Suppressor macrophage treated with lipopolysaccharide for 4 hours (primary cell): ENCODE results near the gene C1GALT1C1.
A peak's percentile ranks its signal among the peaks of the same experiment; 100 is the strongest.
"Not testable (repeated sequence)": the region's sequence is repeated elsewhere in the genome, so short reads cannot be mapped to it uniquely, and the experiment has no call there.

Experiments used
- DNase-seq: peaks from one replicate; pipeline ENCODE4 v3.0.0-alpha.2; 2020

Gene C1GALT1C1

GRCh38 chrX:120629667-120630537 lies at the start of gene C1GALT1C1:
Gene C1GALT1C1, minus strand, starts transcription at chrX:120630054. Its CDS starts 2,888 bp downstream, at chrX:120627166.
- peak; percentile 93 for DNase-seq

GRCh38 chrX:120677004-120677652 lies 47.3 kb upstream of the C1GALT1C1 start:
- peak; percentile 25 for DNase-seq

- no peak for DNase-seq
Measured at GRCh38 chrX:120672841-120673530, 43.1 kb upstream of the C1GALT1C1 start.

GRCh38 chrX:120672389-120672788 lies 42.5 kb upstream of the C1GALT1C1 start:
- DNase-seq = peak; percentile 5

- no peak for DNase-seq
Measured at GRCh38 chrX:120671963-120672362, 42.1 kb upstream of the C1GALT1C1 start.

DNA sequence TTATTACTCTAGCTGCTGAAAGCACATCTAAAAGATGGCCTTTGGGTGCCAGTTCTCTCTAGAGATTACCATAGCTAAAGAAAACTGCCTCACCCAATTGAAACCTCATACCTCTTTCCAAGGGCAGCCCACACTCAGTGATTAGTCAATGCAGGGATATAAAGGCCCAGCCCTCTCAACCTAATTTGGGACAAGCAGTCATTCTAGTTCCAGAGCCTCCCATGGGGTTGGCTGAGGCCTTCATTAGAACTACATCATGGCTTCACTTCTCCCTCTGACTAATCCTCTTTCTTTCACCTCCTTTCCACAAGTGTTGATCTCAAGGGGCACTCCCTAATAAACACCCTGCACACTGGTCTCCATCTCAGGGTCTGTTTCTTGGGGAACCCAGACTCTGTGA lies 38.5 kb upstream of the C1GALT1C1 start:
- no peak for DNase-seq

GRCh38 chrX:120664535-120664934 lies 34.7 kb upstream of the C1GALT1C1 start:
- DNase-seq = not testable (repeated sequence)

GRCh38 chrX:120664081-120664480 lies 34.2 kb upstream of the C1GALT1C1 start:
- DNase-seq = peak; percentile 40

- DNase-seq = no peak
Measured at GRCh38 chrX:120662662-120663061, 32.8 kb upstream of the C1GALT1C1 start.

- no peak for DNase-seq
Measured at GRCh38 chrX:120660637-120661036, 30.8 kb upstream of the C1GALT1C1 start.

DNA sequence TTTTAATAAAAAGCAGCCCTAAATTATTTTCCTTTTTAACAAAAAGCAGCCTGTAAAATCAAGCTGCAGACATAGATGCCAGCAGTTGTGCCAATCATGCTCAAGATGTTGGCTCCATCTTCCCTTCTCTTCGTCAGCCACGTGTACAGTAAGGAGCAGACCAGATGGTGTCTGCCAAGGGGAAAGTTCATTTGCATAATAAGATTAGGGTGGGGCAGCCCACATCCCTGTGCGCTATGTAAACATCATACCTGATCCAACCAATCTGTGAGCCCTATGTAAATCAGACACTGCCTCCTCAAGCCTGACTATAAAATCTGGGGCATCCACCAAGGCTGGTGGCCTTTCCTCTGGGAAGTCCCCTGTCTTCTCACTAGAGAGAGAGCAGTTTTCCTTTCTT lies 23.1 kb upstream of the C1GALT1C1 start:
- no peak for DNase-seq

DNA sequence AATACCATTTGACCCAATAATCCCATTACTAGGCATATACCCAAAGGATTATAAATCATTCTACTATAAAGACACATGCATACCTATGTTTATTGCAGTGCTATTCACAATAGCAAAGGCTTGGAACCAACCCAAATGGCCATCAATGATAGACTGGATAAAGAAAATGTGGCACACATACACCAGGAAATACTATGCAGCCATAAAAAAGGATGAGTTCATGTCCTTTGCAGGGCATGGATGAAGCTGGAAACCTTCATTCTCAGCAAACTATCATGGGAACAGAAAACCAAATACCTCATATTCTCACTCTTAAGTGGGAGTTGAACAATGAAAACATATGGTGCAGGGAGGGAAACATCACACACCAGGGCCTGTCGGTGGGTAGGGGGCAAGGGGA lies 22.4 kb upstream of the C1GALT1C1 start:
- DNase-seq = not testable (repeated sequence)

GRCh38 chrX:120647127-120647526 lies 17.3 kb upstream of the C1GALT1C1 start:
- no peak for DNase-seq

DNA sequence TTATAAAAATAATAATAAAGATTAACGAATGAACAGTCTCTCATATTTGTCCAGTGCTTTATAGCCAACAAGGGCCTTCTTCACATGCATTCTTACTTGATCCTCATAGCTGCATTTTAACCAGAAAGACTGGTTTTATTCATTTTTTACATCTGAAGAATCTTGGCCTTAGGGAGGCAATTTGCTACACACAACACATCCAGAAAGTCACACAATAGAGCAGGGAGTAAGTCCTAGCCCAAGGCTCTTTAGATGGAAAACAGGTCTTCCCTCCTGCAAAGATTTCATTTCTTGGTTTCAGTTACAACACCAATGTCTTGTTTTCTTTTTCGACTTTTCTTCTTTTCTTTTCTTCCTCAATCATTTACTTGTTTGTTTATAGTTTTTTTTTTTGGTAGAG lies 13.0 kb upstream of the C1GALT1C1 start:
- DNase-seq = no peak

GRCh38 chrX:120638619-120639018 lies 8.8 kb upstream of the C1GALT1C1 start:
- DNase-seq = no peak

DNA sequence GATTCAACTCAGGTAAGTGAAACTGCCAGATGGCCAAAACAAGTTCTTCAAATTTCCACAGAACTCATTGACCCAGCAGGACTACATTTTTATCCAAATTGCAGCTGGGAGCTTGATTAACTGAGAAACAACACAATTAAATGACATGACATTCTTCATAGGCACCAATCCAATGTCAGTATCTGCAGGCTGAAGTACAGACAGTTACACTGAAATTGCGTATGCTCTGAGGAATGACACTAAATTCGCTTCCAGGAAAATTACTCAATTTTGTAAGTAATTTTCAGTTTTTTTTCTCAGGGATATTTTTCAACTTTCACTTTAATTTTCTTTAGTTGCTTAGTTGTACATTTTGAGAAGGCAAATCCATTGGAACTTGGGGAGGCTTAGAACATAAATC lies 4.5 kb downstream of the C1GALT1C1 start:
- peak; percentile 28 for DNase-seq

DNA sequence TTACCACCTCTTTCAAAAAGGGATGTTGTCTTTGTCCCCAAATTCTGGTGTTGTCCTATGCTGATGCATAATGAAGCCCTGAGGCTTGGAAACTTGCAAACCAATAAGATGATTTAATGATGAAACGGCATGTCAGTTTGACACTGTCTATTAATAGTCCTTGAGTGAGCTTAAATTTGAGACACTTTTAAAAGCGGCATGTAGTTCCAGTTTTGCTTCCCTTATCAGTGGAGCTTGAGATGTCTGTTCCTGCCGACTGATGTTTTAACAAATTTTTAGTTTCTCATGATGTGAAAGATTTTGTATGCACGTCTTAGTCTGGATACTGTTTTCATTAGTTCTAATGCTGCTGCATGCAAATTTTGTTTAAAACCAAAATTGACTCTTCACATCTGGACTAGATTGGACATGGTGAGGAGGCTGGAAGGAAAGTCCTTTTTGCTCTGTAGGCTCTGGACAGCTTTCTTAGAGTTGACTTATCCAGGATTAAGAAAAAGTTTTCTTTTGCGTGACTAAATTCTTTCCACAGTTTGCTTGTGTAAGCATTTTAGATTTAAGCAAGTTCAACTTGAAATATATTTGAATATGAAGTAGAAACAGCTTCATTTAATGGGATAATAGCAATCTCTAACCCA lies 11.7 kb downstream of the C1GALT1C1 start:
- peak; percentile 2 for DNase-seq

DNA sequence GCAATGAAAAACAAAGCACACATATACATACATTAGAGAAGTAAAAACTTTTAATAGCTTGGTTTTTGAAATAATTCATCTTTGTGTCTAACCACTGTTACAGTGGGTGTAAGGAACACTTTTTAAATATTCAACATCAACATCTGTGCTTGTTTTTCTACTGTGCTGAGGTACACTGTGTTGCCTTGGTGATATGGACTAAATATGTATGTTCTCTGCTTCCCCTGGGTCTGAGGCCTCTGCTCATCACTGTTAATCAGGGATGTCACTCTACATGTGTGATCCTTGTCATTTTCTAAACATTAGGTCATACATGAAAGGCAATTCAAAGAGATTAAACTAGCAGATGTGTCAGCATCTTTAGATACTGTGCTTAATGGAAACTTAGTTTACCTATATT lies 15.0 kb downstream of the C1GALT1C1 start:
- DNase-seq = no peak

DNA sequence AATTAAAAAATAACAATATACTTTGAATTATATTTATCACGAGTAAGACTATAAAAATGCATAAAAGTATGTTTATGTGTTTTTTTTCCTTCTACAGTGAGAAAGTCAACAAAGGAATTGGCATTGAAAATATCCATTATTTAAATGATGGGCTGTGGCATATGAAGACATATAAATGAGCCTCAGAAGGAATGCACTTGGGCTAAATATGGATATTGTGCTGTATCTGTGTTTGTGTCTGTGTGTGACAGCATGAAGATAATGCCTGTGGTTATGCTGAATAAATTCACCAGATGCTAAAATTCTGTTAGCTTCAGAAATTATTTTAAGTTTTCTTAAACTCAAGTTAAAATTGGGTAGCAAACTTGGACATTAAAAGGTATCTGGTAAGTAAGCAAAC lies 17.8 kb downstream of the C1GALT1C1 start:
- DNase-seq = no peak

DNA sequence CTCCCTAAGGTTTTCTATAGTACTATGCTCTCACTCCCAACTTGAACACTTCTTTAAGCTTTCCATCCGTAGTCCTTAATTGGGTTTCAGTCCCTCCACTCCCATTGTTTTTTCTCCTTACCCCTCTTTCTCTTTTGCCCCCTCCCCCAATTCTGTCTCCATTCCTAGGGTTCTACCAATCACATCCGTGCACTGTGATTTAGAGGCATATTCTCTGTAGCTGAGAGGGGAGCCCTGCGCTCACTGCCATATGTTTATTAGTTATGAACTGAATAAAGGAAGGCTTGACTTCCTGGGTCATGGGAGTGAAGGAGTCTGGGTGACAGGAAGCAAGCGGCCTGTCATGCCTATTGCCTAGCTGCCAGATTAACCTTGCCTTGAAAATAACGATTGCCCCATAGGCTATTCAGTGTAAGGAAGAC lies 25.5 kb downstream of the C1GALT1C1 start:
- DNase-seq = peak; percentile 55

- peak; percentile 88 for DNase-seq
Measured at GRCh38 chrX:120603707-120604360, 26.0 kb downstream of the C1GALT1C1 start, which contains the start of gene MCTS1. Gene MCTS1, plus strand, starts transcription at chrX:120604101. Its CDS starts 136 bp downstream, at chrX:120604237.

- no peak for DNase-seq
Measured at GRCh38 chrX:120585702-120586101, 44.2 kb downstream of the C1GALT1C1 start.
